ENCODE data around the gene CXCL16.
A peak's percentile ranks its signal among the peaks of the same experiment; 100 is the strongest.

CXCL16 gene

GRCh38 chr17:4747847-4748246, 8.1 kb upstream of the CXCL16 start:
- TF ChIP-seq EZH2phosphoT487 (IDR thresholded peaks at IDR 0.05; ENCODE audit: low read length): no peak
- no peak for TF ChIP-seq CTCF (IDR thresholded peaks at IDR 0.05; ENCODE audit: low read length)
- TF ChIP-seq EZH2 (optimal IDR thresholded peaks at IDR 0.05; ENCODE audit: low read depth, low read length): no peak
- peak overlapping the region; percentile 58 for H3K4me2 ChIP-seq (ENCODE audit: low read depth, low read length)

GRCh38 chr17:4744999-4745969, 5.6 kb upstream of the CXCL16 start:
- DNase-seq: no peak
- H3K4me3 ChIP-seq (ENCODE audit: low read length): no peak overlapping the region
- no peaks in the 10 kb centered on the region for H3K36me3 ChIP-seq (replicated peaks; ENCODE audit: insufficient read depth, low read length)
- H4K20me1 ChIP-seq (ENCODE audit: insufficient read depth, low read length): no peaks in the 10 kb centered on the region
- peaks cover 12% of the 10 kb centered on the region; the same call in 1 of the 2 replicates for H3K4me1 ChIP-seq (ENCODE audit: low read length)
- no peak overlapping the region for H3K27ac ChIP-seq (ENCODE audit: low read length)
- H3K9me2 ChIP-seq (replicated peaks; ENCODE audit: insufficient read depth, low read length): no peaks in the 10 kb centered on the region
- no peak for TF ChIP-seq EZH2 (optimal IDR thresholded peaks at IDR 0.05; ENCODE audit: low read depth, low read length)
- H3K79me2 ChIP-seq (ENCODE audit: low read length): no peaks in the 10 kb centered on the region
- H3K27me3 ChIP-seq (replicated peaks; ENCODE audit: insufficient read depth, low read length): peaks cover 9% of the 10 kb centered on the region; the same call in 1 of the 2 replicates
- H3K4me2 ChIP-seq (ENCODE audit: low read depth, low read length): no peak overlapping the region
- peaks cover 8% of the 10 kb centered on the region; the same call in 1 of the 2 replicates for H3F3A ChIP-seq (ENCODE audit: insufficient read depth, low read length)
- no peaks in the 10 kb centered on the region for H3K9me3 ChIP-seq (replicated peaks; ENCODE audit: insufficient read depth, low read length)
- H2AFZ ChIP-seq (ENCODE audit: low read length): no peak overlapping the region
- H3K9ac ChIP-seq (ENCODE audit: low read length): no peak overlapping the region

More at GRCh38 chr17:4747847-4748246, 8.1 kb upstream of the CXCL16 start:
- no peaks in the 10 kb centered on the region for H3K9me3 ChIP-seq (replicated peaks; ENCODE audit: insufficient read depth, low read length)
- no peaks in the 10 kb centered on the region for H3K9me2 ChIP-seq (replicated peaks; ENCODE audit: insufficient read depth, low read length)
- H3K27ac ChIP-seq (ENCODE audit: low read length): peak overlapping the region; percentile 44; the same call in 1 of the 2 replicates
- H3K36me3 ChIP-seq (replicated peaks; ENCODE audit: insufficient read depth, low read length): no peaks in the 10 kb centered on the region
- H3F3A ChIP-seq (ENCODE audit: insufficient read depth, low read length): 0 out of 2 replicates have a peak, but pooled peaks cover 8% of the 10 kb centered on the region
- H3K4me1 ChIP-seq (ENCODE audit: low read length): peaks cover 12% of the 10 kb centered on the region; the same call in 1 of the 2 replicates
- no peaks in the 10 kb centered on the region for H4K20me1 ChIP-seq (ENCODE audit: insufficient read depth, low read length)
- H3K4me3 ChIP-seq (ENCODE audit: low read length): peak overlapping the region; percentile 23
- no peaks in the 10 kb centered on the region for H3K79me2 ChIP-seq (ENCODE audit: low read length)
- peak overlapping the region; percentile 51; the same call in 1 of the 2 replicates for H2AFZ ChIP-seq (ENCODE audit: low read length)
- peak; percentile 78 for DNase-seq
- no peak overlapping the region for H3K9ac ChIP-seq (ENCODE audit: low read length)
- H3K27me3 ChIP-seq (replicated peaks; ENCODE audit: insufficient read depth, low read length): 0 out of 2 replicates have a peak, but pooled peaks cover 3% of the 10 kb centered on the region

GRCh38 chr17:4743898-4744297, 4.2 kb upstream of the CXCL16 start:
- Histone ChIP-seq H3K9me3 (replicated peaks; ENCODE audit: insufficient read depth, low read length) (no peaks in the 10 kb centered on the region), H3K79me2 (ENCODE audit: low read length) (no peaks in the 10 kb centered on the region), H3K9me2 (replicated peaks; ENCODE audit: insufficient read depth, low read length) (no peaks in the 10 kb centered on the region), H3K4me2 (ENCODE audit: low read depth, low read length) (no peak overlapping the region), H3K9ac (ENCODE audit: low read length) (no peak overlapping the region), H3K27ac (ENCODE audit: low read length) (no peak overlapping the region), H2AFZ (ENCODE audit: low read length) (no peak overlapping the region), H3K36me3 (replicated peaks; ENCODE audit: insufficient read depth, low read length) (no peaks in the 10 kb centered on the region), H3K27me3 (replicated peaks; ENCODE audit: insufficient read depth, low read length) (peaks cover 11% of the 10 kb centered on the region; the same call in 1 of the 2 replicates), H3K4me3 (ENCODE audit: low read length) (no peak overlapping the region), H4K20me1 (ENCODE audit: insufficient read depth, low read length) (no peaks in the 10 kb centered on the region), H3F3A (ENCODE audit: insufficient read depth, low read length) (peaks cover 9% of the 10 kb centered on the region; the same call in 1 of the 2 replicates), H3K4me1 (ENCODE audit: low read length) (peaks cover 12% of the 10 kb centered on the region; the same call in 1 of the 2 replicates)
- no peak for TF ChIP-seq EZH2 (optimal IDR thresholded peaks at IDR 0.05; ENCODE audit: low read depth, low read length)
- TF ChIP-seq EZH2phosphoT487 (IDR thresholded peaks at IDR 0.05; ENCODE audit: low read length): no peak
- no peak for TF ChIP-seq CTCF (IDR thresholded peaks at IDR 0.05; ENCODE audit: low read length)
- no peak for DNase-seq
